HG03460 (cell line): Measurements from ENCODE around the gene DHX16.

Experiments
- ATAC-seq: cut with Tn5 transposase; IDR thresholded peaks from one replicate; pipeline ENCODE4 v1.9.1; 2021; ENCODE audit not compliant: unreplicated experiment

Gene DHX16

GRCh38 chr6:30696432-30696831 is 23.6 kb upstream of the DHX16 start:
- ATAC-seq = no peak

- ATAC-seq = no peak
These were observed 18.5 kb upstream of the DHX16 start for GRCh38 chr6:30691208-30691847.

GRCh38 chr6:30690403-30691207 is 17.8 kb upstream of the DHX16 start, which contains the start of gene NRM:
NRM (minus strand) TSS chr6:30690984; CDS start chr6:30690974, 10 bp downstream.
- ATAC-seq = no peak

- no peak for ATAC-seq
These were observed 17.2 kb upstream of the DHX16 start for GRCh38 chr6:30689985-30690384.

GRCh38 chr6:30689022-30689865 is 16.4 kb upstream of the DHX16 start:
- ATAC-seq = no peak

GRCh38 chr6:30688569-30688968 is 15.8 kb upstream of the DHX16 start:
- no peak for ATAC-seq

- ATAC-seq = no peak
These were observed 15.0 kb upstream of the DHX16 start for GRCh38 chr6:30687659-30688431.

GRCh38 chr6:30686908-30687658 is 14.3 kb upstream of the DHX16 start:
- peak; percentile 44 for ATAC-seq

GRCh38 chr6:30686009-30686907 is 13.5 kb upstream of the DHX16 start, which contains the start of gene PPP1R18:
PPP1R18 (minus strand) TSS chr6:30686645; CDS start chr6:30686018, 627 bp downstream.
- ATAC-seq = no peak

- ATAC-seq = no peak
These were observed 12.6 kb upstream of the DHX16 start for GRCh38 chr6:30685157-30686008.

- no peak for ATAC-seq
These were observed 11.8 kb upstream of the DHX16 start for GRCh38 chr6:30684386-30685156.

- ATAC-seq = no peak
These were observed 11.2 kb upstream of the DHX16 start for GRCh38 chr6:30683980-30684338.

GRCh38 chr6:30683183-30683979 is 10.6 kb upstream of the DHX16 start:
- ATAC-seq = no peak

- peak; percentile 44 for ATAC-seq
These were observed 9.6 kb upstream of the DHX16 start for GRCh38 chr6:30682143-30683117.

- ATAC-seq = no peak
These were observed 8.9 kb upstream of the DHX16 start for GRCh38 chr6:30681766-30682142.
